Endothelial cell of umbilical vein (primary cell): ENCODE results near the gene VSIG10. TPM values are rescaled to one million over a fixed set of nuclear protein-coding genes. Genes with fewer than 3 reads are reported as not detected.

Experiments used
- BruUV-seq: library from RNA; stranded (reverse); fragments of 400-500 nt; replicated peaks from 2 replicates; lab custom pipeline; 2021; lab: Mats Ljungman, UMichigan
- CTCF ChIA-PET: fragments of 300-600, 350-600 bp; sonication (Branson Sonifier 250); formaldehyde crosslinking; loops from one replicate; lab custom pipeline; 2021; ENCODE audit warnings: antibody characterized with exemption, inconsistent platforms; lab: Charles Lee
- POLR2A ChIA-PET: fragments of 300-600, 350-600 bp; sonication (Branson Sonifier 250); formaldehyde crosslinking; loops from one replicate; lab custom pipeline; 2021; ENCODE audit warnings: antibody characterized with exemption, inconsistent platforms; lab: Charles Lee
- DNase-seq: peaks from one replicate; pipeline ENCODE4 v3.0.0-alpha.2; 2011; ENCODE audit warnings: low read depth, low spot score
- FAIRE-seq: peaks from 2 replicates; lab custom pipeline; 2011; peaks lifted over from hg19 to GRCh38; lab: Jason Lieb, UNC
- H2AFZ ChIP-seq: 2 replicates; pipeline ENCODE4 v1.6.0; 2012; ENCODE audit warnings: low read depth, low read length, control low read depth, inconsistent platforms
- H3K27ac ChIP-seq: 2 replicates; pipeline ENCODE4 v1.5.1; 2011; ENCODE audit warnings: low read depth, mild to moderate bottlenecking, control low read depth, low read length, moderate library complexity; ENCODE audit not compliant: insufficient read depth
- H3K27me3 ChIP-seq, 2 experiments: 2 replicates each; pipeline versions ENCODE4 v1.6.0 to v1.6.1; 2011; ENCODE audit warnings: low read length in 2 of 2, mixed read lengths in 1 of 2; ENCODE audit not compliant: control insufficient read depth in 2 of 2, insufficient read depth in 2 of 2
- H3K36me3 ChIP-seq, 2 experiments: 2 replicates in 1 of 2; 3 replicates in 1 of 2; pipeline ENCODE4 v1.5.1; 2011; ENCODE audit warnings: low read length in 2 of 2, mild to moderate bottlenecking in 1 of 2, moderate library complexity in 1 of 2; ENCODE audit not compliant: control insufficient read depth in 2 of 2, insufficient read depth in 2 of 2; ENCODE audit errors: extremely low read depth in 1 of 2
- H3K4me1 ChIP-seq: 3 replicates; pipeline ENCODE4 v1.5.1; 2011; ENCODE audit warnings: mild to moderate bottlenecking, low read length; ENCODE audit not compliant: control insufficient read depth, insufficient read depth; ENCODE audit errors: extremely low read depth
- H3K4me2 ChIP-seq: 2 replicates; pipeline ENCODE4 v1.6.1; 2011; ENCODE audit warnings: low read length, control low read depth, mixed read lengths; ENCODE audit not compliant: insufficient read depth
- H3K4me3 ChIP-seq, 3 experiments: fragments of 200-600 bp in 1 of 3; sonication (generic), shearing (Covaris generic) in 1 of 3; replicated peaks in 1 of 3; 2 replicates each; pipeline ENCODE4 v1.5.1; 2011 to 2016; ENCODE audit warnings: control low read depth in 3 of 3, low read length in 3 of 3, mild to moderate bottlenecking in 2 of 3, inconsistent platforms in 1 of 3, low read depth in 1 of 3, moderate library complexity in 1 of 3; ENCODE audit not compliant: insufficient read depth in 1 of 3
- H3K79me2 ChIP-seq: 2 replicates; pipeline ENCODE4 v1.6.0; 2012; ENCODE audit warnings: low read length, inconsistent platforms; ENCODE audit not compliant: control insufficient read depth, insufficient read depth
- H3K9ac ChIP-seq: replicated peaks from 2 replicates; pipeline ENCODE3; 2011; ENCODE audit warnings: low read length, control low read depth; ENCODE audit not compliant: insufficient read depth; ENCODE audit errors: extremely low read depth
- H3K9me1 ChIP-seq: replicated peaks from 3 replicates; pipeline ENCODE4 v1.6.0; 2011; ENCODE audit warnings: mild to moderate bottlenecking, low read length; ENCODE audit not compliant: control insufficient read depth, insufficient read depth; ENCODE audit errors: extremely low read depth
- H3K9me3 ChIP-seq: replicated peaks from 2 replicates; pipeline ENCODE4 v1.5.1; 2012; ENCODE audit warnings: low read length, inconsistent platforms; ENCODE audit not compliant: control insufficient read depth, insufficient read depth
- H4K20me1 ChIP-seq: replicated peaks from 2 replicates; pipeline ENCODE3; 2011; ENCODE audit warnings: mild to moderate bottlenecking, low read length; ENCODE audit not compliant: control insufficient read depth, insufficient read depth; ENCODE audit errors: extremely low read depth
- CTCF ChIP-seq, 2 donors: IDR thresholded peaks; 1 replicate in 1 of 2; 2 replicates in 1 of 2; pipeline ENCODE4 v1.5.1; 2011; ENCODE audit warnings: low read length in 2 of 2, mild to moderate bottlenecking in 2 of 2, moderate library complexity in 2 of 2, control low read depth in 1 of 2, inconsistent platforms in 1 of 2, low read depth in 1 of 2; ENCODE audit not compliant: insufficient read depth in 1 of 2; ENCODE audit errors: extremely low read depth in 1 of 2
- EZH2 ChIP-seq: IDR thresholded peaks from 2 replicates; pipeline ENCODE4 v1.6.1; 2012; ENCODE audit warnings: borderline replicate concordance, low read depth, mild to moderate bottlenecking, moderate library complexity, low read length, inconsistent platforms; ENCODE audit not compliant: severe bottlenecking
- FOS ChIP-seq: IDR thresholded peaks from 2 replicates; pipeline ENCODE4 v1.6.1; 2011; ENCODE audit warnings: mild to moderate bottlenecking, low read length, moderate library complexity, borderline replicate concordance; ENCODE audit not compliant: insufficient read depth
- GATA2 ChIP-seq: IDR thresholded peaks from 2 replicates; pipeline ENCODE4 v1.7.0; 2011; ENCODE audit warnings: low read depth, mild to moderate bottlenecking, moderate library complexity, mixed read lengths, low read length; ENCODE audit not compliant: insufficient read length, insufficient read depth
- JUN ChIP-seq: IDR thresholded peaks from 2 replicates; pipeline ENCODE4 v1.6.1; 2011; ENCODE audit warnings: borderline replicate concordance, low read depth; ENCODE audit not compliant: insufficient read length, insufficient read depth
- MAX ChIP-seq: IDR thresholded peaks from 2 replicates; pipeline ENCODE4 v1.6.1; 2011; ENCODE audit not compliant: insufficient read depth, insufficient read length
- MYC ChIP-seq: IDR thresholded peaks from one replicate; pipeline ENCODE4 v1.6.1; 2011; ENCODE audit warnings: mild to moderate bottlenecking, low read depth, low read length
- POLR2A ChIP-seq: IDR thresholded peaks from 2 replicates; pipeline ENCODE4 v1.6.1; 2012; ENCODE audit warnings: low read depth, mild to moderate bottlenecking, control low read depth, low read length
- POLR2AphosphoS5 ChIP-seq: IDR thresholded peaks from 2 replicates; pipeline ENCODE4 v1.6.1; 2012; ENCODE audit warnings: low read depth, mild to moderate bottlenecking, control low read depth, low read length, moderate library complexity; ENCODE audit not compliant: insufficient read depth
- dilution Hi-C: fragments of 300-500 bp; cut with MboI; formaldehyde crosslinking; loops from one replicate; pipeline ENCODE4 v1.15.0; 2019; ENCODE audit warnings: low sequenced_read_pairs; ENCODE audit not compliant: extremely low pct_ligation_motif_present
- intact Hi-C: fragments of 100-400 bp; cut with micrococcal nuclease; formaldehyde crosslinking; loops from one replicate; pipeline ENCODE4 v1.10.0; 2022
- polyA plus RNA-seq, 4 experiments: library from polyadenylated mRNA; depleted of rRNA in 3 of 4; stranded (reverse) in 3 of 4; unstranded in 1 of 4; fragments of >200 nt; gene quantifications; 2 replicates each; pipeline versions ENCODE4 v1.2.1 to v1.2.3, GENCODE V29; 2011 to 2012; ENCODE audit warnings: missing spikeins in 1 of 4
- total RNA-seq: library from RNA; stranded (reverse); gene quantifications from 2 replicates; pipeline ENCODE4 v1.2.3, GENCODE V29; 2021

The VSIG10 gene
- total and polyA plus RNA-seq, 2 donors (not counting 3 experiments of a cell fraction or from before 2014, with no cell fraction given): 16.3 to 38.4 TPM

GRCh38 chr12:118015944-118016343 is 87.9 kb downstream of the VSIG10 start:
- Histone ChIP-seq H3K36me3 (peaks cover 2 to 4% of the 10 kb centered on the region in 2 experiments), H4K20me1 (no peaks in the 10 kb centered on the region), H3K27me3 (peaks cover 2 to 4% of the 10 kb centered on the region in 2 experiments), H3K4me1 (peaks cover 9% of the 10 kb centered on the region), H3K27ac (no peak overlapping the region), H3K4me3 (peak overlapping the region in 1 of 3 experiments; percentile 33), H3K9me1 (no peaks in the 10 kb centered on the region), H3K79me2 (peaks cover 15% of the 10 kb centered on the region), H3K9ac (no peak overlapping the region), H3K4me2 (peak overlapping the region; percentile 47), H2AFZ (peak overlapping the region; percentile 58), H3K9me3 (no peaks in the 10 kb centered on the region)
- no peak for FAIRE-seq
- intact Hi-C loops: loop anchor here (1.0 to 5.0 kb wide), 7 partner anchors 17 to 361 kb away; partner anchors contain the start of genes PEBP1, SUDS3, VSIG10 and WSB2
- POLR2A ChIA-PET: interaction anchor here (0.7 kb wide), 1 partner anchor 120 kb away, joined by 3 read pairs; the partner anchor contains the start of gene PEBP1
- TF ChIP-seq CTCF (IDR thresholded peaks at IDR 0.05; ENCODE audit: extremely low read depth in 1 of 2, insufficient read depth in 1 of 2, low read depth in 1 of 2, low read length in 2 of 2) (no peak), POLR2A (no peak), MYC (no peak), GATA2 (no peak), FOS (no peak), POLR2AphosphoS5 (no peak), EZH2 (no peak), MAX (no peak), JUN (no peak)
- CTCF ChIA-PET: interaction anchor here (0.9 to 1.1 kb wide), 3 partner anchors 37 to 46 kb away, joined by 3 to 4 read pairs (median 3); no protein-coding TSS in a partner anchor
- dilution Hi-C loops: no loop called here
- DNase-seq: no peak
- BruUV-seq: no TSS peak
